GM12892 (cell line): ENCODE measurements around the gene INTS6.
A peak's percentile ranks its signal among the peaks of the same experiment; 100 is the strongest.

ENCODE experiments used
- DNase-seq: peaks from one replicate; pipeline ENCODE4 v3.0.0; 2011; ENCODE audit not compliant: insufficient read length
- FAIRE-seq: peaks from 2 replicates; lab custom pipeline; 2011; peaks lifted over from hg19 to GRCh38; lab: Jason Lieb, UNC
- POLR2A ChIP-seq: IDR thresholded peaks from 2 replicates; pipeline ENCODE4 v1.6.1; 2011; ENCODE audit warnings: low read depth, low read length, control low read depth
- POLR2AphosphoS5 ChIP-seq: IDR thresholded peaks from 2 replicates; pipeline ENCODE4 v1.6.1; 2011; ENCODE audit warnings: low read depth, low read length, control low read depth
- TAF1 ChIP-seq: IDR thresholded peaks from 2 replicates; pipeline ENCODE4 v1.6.1; 2011; ENCODE audit warnings: low read depth, mild to moderate bottlenecking, control low read depth, low read length, borderline replicate concordance

The INTS6 gene

DNA sequence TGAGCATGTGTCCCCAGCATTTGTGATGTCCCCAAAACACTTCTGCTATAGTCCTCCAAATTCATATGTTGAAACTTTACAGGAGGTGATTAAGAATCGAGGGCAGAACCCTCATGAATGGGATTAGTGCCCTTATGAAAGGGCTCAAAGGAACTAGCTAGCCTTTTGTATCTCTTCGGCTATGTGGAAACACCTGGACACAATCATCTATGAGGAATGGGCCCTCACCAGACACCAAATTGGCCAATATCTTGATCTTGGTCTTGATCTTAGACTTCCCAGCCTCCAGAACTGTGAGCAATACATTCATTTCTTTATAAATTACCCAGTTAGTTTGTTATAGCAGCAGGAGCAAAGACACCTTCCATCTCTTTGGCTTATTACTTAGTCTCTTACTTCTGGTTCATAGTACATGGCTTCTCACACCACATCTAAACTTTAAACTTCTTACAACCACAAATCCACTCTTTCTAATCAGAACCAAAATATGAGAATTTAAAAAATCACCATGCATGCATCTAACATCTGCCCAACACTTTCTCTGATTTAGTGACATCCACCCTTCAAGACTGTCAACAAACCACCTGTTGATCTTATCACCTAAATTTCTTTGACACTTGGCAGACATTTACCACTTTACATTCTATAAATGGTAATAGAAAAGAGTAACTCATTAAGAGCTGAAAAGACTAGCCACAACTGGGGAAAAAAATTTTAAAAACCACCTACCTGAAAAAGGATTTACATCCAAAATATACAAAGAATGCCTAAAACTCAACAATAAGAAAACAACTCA is 120.1 kb downstream of the INTS6 start:
- no peak for TF ChIP-seq TAF1
- no peak for TF ChIP-seq POLR2A
- no peak for TF ChIP-seq POLR2AphosphoS5
- DNase-seq (no peak), FAIRE-seq (peak; percentile 65)

DNA sequence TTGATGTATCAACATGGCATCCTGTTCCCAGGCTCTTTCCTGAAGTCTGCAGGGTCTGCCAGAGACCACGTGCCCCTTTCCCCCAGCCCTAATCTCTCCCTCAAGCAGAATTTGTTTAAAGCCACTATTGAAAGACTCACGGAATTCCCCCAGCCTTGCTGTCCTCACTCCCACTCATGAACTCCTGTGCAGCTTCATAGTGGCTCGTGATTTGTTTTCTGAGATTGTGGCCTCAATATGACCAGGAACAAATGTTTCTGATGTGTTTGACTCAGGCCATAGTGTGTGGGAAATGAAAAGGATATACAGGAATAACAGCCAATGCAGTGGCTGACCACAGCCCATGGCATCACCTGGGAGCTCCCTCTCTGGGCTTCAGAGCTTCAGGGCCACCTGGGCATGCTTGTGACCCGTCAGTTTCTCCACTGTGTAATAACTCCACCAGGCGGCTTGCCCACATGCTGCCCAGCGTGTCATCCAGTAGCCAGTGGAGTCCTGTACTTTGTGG is 121.4 kb downstream of the INTS6 start:
- FAIRE-seq = peak; percentile 92
- TF ChIP-seq POLR2AphosphoS5 (no peak), TAF1 (no peak)
- DNase-seq = no peak

DNA sequence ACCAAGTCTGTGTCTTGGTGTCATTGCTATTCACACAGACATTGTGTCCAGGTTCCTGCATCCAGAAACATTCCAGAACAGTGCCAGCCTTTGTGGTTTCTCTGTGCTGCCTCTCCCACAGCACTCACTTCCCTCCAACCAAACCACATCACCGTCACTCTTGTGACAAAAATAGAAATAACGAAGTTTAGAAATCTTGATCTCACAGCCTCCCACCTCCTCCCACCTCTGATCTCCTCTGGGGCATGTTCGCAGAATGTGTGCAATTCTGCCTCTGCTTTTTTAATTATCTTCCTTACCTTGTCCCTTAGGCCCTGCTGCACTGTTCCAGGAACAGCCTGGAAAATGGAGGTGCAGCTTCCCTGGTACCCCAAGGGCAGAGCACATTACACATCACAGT is 122.0 kb downstream of the INTS6 start:
- TF ChIP-seq POLR2AphosphoS5 = no peak
- TF ChIP-seq POLR2A = no peak
- no peak for TF ChIP-seq TAF1
- DNase-seq = no peak
- peak; percentile 82 for FAIRE-seq

DNA sequence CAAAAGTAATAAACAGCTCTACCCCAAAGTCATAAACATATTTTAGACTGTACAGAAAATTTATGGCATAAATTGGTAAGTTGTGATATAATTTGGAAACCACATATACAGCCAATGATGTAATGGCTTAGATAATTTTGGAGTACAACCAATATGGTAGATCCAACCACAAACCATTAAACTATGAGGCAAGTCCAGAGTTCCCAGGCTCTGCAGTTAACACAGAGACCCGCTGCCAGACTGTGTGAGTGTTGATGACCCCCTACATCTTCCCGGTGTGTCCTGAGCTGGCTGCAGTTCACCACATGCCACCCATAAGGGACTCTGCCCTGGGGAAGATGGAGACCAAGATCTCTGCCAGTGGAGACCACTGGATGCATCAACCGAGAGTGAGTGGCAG is 123.2 kb downstream of the INTS6 start:
- no peak for FAIRE-seq
- no peak for DNase-seq
- TF ChIP-seq POLR2AphosphoS5 (no peak), TAF1 (no peak), POLR2A (no peak)

DNA sequence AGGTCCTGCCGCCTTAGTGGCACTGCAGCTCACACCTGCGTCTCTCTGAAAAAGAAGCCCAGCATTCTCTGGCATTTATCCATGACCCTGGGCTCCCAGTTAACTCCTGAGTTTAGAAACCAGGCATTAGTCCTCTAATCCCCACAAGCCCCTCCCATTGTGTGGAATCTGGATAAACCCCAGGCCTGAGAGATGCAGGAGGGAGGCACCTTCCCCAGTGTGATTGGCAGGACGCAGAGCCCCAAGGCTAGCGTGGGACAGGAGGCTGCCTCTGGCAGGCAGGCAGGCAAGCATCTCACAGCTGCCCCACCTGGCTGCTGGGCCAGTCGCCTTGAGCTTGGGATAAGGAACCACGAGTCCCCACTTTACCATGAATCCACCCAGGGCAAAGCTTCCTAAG is 124.3 kb downstream of the INTS6 start:
- no peak for TF ChIP-seq POLR2AphosphoS5
- no peak for TF ChIP-seq TAF1
- no peak for TF ChIP-seq POLR2A
- no peak for DNase-seq
- no peak for FAIRE-seq

DNA sequence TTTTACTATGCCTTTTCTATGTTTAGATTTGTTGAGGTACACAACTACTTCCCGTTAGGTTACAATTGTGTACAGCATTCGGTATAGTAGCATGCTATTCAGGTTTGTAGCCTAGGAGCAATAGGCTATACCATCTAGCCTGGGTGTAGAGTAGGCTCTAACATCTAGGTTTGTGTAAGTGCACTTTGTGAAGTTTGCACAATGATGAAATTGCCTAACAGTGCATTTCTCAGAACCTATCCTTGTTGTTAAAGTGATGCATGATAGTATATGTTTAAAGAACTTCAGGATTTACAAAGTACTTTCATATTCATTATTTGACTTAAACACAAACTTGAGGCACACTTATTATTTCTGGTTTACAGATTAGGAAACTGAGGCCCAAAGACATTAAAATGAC is 124.9 kb downstream of the INTS6 start:
- TF ChIP-seq TAF1 = no peak
- TF ChIP-seq POLR2AphosphoS5 = no peak
- no peak for TF ChIP-seq POLR2A
- FAIRE-seq = no peak
- no peak for DNase-seq

DNA sequence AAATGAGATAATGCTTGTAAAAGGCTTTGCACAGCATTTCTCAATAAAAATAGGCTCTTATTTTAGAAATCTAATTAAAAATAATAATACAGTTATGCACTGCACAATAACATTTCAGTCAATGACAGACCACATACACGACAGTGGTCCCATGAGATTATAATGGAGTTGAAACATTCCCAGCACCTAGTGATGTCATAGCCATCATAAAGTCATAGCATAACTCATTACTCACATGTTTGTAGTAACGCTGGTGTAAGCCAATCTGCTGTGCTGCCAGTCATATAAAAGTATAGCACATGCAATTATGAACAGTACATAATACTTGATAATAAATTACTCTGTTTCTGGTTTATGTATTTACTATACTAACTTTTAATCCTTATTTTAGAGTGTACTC is 126.1 kb downstream of the INTS6 start:
- TF ChIP-seq POLR2A (no peak), TAF1 (no peak), POLR2AphosphoS5 (no peak)
- FAIRE-seq (no peak), DNase-seq (no peak)

DNA sequence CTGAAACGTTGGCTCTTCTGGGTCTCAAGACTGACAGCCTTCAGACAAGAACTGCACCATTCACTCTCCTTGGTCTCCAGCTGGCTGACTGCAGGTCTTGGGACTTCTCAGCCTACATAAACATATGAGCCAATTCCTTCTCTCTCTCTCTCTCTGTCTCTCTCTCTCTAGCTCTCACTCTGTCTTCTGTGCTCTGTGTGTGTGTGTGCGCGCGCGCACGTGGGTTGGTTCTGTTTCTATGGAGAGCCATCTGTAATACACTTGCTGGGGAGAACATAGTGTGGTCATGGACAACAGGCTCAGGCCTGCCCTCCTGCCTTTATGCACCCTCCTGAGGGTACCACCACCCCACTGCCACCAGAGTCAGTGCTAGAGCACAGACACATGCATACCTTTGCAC is 127.0 kb downstream of the INTS6 start:
- no peak for DNase-seq
- TF ChIP-seq POLR2AphosphoS5 (no peak), TAF1 (no peak), POLR2A (no peak)
- FAIRE-seq = no peak

DNA sequence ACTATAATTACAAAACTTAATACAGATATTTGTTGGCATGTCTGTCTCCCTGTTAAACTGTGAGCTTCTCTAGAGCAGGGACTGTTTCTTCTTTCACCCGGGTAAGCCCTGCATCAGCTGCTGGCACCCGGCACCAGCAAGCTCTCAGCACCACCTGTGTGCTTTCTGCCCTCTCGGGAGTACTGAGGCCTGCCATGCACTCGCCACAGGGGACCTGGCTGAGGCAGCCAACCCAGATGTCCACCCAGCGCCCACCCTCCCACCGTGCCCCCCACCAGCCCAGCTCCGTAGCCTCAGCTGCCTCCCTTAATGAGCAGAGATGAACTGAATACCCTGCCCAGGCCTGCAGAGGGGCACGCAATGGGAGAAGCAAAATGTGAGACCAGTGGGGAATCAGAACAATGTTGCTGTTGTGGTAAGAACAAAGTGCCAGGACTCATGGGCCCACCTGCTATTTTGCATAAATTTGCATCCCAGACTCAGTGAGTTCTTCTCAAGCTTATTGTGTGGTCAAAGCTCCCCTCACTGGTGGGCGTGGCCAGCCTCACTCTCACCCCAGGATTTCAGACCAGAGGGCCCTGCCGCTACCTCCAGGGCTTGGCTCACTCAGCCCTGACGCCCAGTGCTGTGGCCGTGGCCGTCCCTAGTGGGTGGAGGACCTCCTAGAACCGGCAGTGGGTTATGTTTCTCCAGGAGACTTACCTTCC is 128.0 kb downstream of the INTS6 start:
- FAIRE-seq (peak; percentile 77), DNase-seq (peak; percentile 13)
- no peak for TF ChIP-seq POLR2A
- no peak for TF ChIP-seq POLR2AphosphoS5
- TF ChIP-seq TAF1 = no peak

DNA sequence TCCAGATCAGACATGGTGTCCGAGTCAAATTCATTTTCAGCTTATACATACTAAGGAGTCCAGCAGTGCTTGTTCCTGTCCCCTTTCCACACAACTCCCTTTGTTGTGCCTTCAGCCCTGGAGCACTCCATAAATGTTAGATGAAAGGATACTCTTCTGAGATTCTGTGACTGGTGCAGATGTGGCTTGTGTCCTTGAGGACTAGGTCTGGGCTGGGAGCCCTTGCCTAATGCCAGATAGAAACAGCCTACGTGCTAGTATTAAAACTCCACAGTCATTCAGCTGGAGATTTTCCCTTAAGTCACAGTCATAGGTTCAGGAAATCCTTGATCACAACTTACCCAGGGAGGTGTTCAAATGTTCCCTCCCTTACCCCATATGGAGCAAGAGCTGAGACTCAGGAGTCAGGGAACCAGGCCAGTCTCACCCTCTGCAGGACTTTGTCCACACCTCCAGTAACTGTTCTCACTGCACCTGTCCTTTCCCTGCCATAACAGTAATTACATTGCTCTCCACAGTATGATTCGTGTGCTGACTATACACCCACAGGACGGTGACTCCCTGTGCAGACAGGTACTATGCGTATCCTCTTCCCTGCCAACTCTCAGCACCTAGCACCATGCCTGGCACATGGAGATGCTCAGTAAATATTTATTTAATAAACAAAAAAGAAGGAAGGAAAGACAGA is 128.9 kb downstream of the INTS6 start:
- FAIRE-seq (no peak), DNase-seq (no peak)
- TF ChIP-seq POLR2AphosphoS5 (no peak), TAF1 (no peak), POLR2A (no peak)

DNA sequence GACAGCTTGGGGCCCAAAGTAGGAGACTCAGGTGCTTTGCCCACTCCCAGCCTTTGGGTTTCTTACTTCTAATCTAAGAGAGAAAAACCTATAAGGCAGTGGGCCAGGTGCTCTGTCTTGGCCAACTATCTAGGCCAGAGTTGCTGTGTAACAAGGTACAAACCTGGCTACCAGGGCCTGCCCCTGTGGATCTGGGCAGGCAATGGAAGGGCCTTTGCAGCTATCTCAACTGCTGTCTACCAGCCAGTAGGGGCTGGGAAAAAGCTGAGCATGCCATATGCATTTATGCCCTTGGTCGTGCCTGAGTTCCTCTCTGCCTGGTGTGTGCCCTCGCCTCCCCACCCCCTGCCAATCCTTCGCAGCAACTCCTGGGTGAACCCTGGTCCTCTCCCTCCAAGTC is 130.0 kb downstream of the INTS6 start:
- TF ChIP-seq TAF1 (no peak), POLR2AphosphoS5 (no peak), POLR2A (no peak)
- DNase-seq (no peak), FAIRE-seq (no peak)

DNA sequence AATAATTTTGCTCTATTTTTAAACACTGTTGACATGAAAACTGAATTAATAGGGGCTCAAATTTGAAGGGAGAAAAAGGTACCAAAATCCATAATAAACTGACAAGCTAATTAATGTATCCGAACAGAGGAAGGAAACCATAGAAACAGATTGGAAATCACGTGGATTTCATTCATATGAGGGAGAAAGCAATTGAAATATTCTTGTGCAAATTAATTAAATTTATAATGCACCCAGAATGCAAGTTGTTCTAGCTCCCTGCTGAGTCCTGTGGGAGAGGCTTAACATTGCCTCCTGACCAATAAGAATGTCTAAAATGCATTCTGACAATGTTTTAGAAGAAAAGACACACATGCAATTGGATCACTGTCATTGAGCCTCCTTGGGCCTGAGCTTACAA is 131.0 kb downstream of the INTS6 start:
- DNase-seq (no peak), FAIRE-seq (no peak)
- no peak for TF ChIP-seq TAF1
- TF ChIP-seq POLR2A = no peak
- no peak for TF ChIP-seq POLR2AphosphoS5

DNA sequence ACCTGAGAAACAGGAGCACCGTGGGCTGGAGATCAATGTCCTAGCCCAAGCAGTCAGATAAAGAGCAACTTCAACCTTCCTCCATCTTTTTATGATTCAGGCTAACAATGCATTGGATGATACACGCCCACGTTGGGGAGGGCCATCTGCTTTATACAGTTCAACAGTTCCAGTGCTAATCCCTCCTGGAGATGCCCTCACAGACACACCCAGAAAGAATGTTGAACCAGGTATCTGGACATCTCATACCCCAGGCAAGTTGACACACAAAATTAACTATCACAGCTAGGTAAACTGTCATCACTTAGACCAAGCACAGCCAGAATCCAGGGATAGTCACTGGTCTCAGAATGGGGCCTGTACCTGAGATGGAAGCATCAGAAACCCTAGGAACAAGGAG is 134.0 kb downstream of the INTS6 start:
- TF ChIP-seq TAF1 (no peak), POLR2AphosphoS5 (no peak), POLR2A (no peak)
- DNase-seq (no peak), FAIRE-seq (no peak)
